Stimulated activated CD4-positive, alpha-beta T cell treated with anti-CD3 and anti-CD28 coated beads, TNF-alpha, amount 100 ng/mL, for 48 hours (primary cell): ENCODE data around the gene FIGNL2.

Experiments used
- DNase-seq, 3 donors: peaks; one replicate each; pipeline ENCODE4 v3.0.0-alpha.2; 2020; ENCODE audit warnings: low read depth in 3 of 3

FIGNL2 gene

DNA sequence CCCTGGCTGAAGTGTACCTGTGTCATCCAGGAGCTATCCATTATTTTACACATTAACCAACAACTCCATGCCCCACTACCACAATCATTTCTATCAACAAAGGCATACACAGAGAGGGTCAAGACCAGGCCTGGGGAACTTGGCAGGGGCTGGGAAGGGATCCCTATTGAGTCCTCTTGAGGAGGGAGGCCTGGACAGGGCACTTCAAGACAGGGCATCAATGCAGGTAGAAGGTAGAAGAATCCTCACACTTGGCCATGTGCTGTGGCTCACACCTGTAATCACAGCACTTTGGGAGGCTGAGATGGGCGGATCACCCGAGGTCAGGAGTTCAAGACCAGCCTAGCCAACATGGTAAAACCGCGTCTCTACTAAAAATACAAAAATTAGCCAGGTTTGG is 26.0 kb upstream of the FIGNL2 start:
- DNase-seq, result no peak

DNA sequence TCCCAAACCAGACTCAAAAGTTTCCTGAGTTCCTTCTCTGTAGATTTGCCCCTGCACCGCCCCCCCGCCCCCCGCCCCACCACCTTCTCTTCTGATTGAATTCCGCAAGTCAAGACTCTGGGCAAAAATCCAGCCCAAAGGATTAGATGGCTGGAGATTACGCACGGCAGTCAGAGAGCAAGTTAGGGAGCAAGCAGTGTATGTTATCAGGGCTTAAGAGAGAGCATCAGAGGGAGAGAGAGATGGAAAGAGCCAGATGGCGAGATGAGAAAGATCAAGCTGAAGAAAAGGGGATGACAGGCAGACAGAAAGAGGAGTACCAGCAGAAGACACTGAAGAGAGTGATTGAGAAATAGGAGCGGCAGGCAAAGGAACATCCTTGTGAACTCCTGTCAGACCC is 25.5 kb upstream of the FIGNL2 start:
- no peak for DNase-seq

- DNase-seq, result no peak
Observed at GRCh38 chr12:51873251-51873994, 24.9 kb upstream of the FIGNL2 start.

DNA sequence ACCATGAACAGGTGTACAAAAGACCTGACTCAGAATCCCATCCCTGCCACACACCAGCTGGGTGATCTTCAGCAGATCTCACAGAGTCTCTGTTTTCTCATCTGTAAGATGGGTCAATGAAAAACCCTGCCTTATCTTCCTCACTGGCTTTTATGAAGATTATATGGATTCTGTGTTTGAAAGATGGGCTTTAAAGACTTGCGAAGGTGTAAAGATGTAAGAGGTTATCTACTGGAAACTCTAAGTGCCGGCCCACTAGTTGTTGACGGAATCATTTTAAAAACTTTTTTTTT is 24.1 kb upstream of the FIGNL2 start:
- no peak for DNase-seq

DNA sequence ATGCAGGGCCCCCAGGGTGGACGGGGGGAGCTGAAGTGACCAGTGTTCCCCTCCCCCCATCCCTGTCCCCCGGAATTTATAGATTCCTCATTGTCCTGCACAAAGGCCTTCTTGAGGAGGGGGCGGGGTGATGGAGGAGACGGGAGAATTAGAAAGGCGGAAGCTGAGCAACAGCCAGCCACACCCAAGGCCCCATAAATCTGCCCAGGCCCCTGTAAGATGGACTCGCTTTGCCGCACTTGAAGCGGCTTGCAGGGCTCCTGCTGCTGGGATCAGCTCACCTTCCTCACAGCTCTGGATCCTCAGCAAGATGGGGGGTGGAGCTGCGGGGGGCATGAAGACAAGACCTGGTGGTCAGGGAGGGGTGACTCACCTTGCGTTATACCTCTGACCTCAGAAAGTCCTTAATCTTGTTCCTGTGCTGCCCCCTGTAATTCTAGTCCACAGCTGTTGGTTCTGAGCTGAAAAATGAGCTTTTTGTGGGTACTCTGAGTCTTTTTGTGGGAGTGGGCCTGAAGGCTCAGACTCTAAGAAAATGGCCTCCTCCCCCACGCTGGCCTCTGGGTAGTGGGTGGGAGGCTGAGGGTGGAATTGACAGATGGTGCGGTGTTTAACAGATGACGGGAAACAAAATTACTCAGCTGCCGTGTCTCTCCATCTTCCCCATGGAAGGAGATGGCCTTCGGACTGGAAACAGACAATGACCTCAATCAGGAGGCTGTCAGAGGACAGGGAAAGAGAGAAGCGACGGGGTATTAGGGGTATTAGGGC is 23.6 kb upstream of the FIGNL2 start:
- DNase-seq, result no peak

- no peak for DNase-seq
Observed at GRCh38 chr12:51871126-51871525, 22.6 kb upstream of the FIGNL2 start.

- DNase-seq, result no peak
Observed at GRCh38 chr12:51870504-51870903, 22.0 kb upstream of the FIGNL2 start.

DNA sequence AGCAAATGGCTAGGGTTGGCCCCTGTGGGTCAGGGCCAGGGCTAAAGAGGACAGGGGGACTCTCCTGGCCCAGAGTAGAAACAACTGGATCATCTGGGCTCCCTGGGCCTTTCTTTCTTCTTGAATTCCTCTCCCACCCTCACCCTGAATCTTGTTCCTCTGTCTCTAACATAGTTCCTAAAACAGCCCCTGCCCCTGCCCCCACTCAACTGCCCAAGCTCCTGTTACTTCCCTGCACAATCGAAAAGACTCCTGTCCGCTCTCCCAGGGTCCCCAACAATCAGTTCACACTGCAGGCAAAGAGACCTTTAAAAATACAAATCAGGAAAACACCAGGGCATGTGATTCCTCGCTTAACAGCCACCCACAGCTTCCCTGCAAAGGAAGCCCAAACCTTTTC is 21.4 kb upstream of the FIGNL2 start:
- DNase-seq, result no peak

GRCh38 chr12:51869496-51869865 is 21.0 kb upstream of the FIGNL2 start:
- DNase-seq, result no peak

DNA sequence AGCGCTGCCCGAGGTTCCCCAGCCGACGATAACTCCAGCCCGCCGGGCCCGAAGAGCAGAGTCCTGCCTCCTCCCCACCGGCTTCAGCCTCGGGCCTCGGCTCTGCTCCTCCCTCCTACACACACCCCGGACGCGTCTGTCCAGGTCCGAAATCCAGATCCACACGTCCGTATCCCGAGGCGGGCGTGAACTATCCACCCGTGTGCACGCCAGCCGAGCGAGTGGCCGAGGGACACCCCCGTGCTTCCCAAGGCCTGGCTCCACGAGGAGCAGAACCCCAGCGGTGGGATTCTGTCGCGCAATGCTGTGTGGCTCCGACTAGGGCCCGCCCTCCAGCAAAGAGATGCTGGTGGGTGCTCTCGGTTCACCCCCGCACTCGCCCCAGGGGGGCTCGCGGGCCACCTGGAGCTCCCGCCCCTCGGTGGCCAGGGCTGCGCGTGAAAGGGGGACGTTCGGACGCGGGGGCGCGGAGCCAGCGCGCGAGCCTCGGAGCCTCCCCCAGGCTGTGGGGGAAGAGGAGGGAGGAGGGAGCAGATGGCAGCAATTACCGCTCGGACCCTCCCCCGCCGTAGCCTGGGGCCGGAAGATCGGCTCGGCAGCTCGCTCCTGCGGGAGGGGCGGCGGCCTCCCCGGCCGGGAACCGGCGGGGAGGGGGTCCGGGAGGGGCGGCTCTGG is 20.4 kb upstream of the FIGNL2 start:
- no peak for DNase-seq

DNA sequence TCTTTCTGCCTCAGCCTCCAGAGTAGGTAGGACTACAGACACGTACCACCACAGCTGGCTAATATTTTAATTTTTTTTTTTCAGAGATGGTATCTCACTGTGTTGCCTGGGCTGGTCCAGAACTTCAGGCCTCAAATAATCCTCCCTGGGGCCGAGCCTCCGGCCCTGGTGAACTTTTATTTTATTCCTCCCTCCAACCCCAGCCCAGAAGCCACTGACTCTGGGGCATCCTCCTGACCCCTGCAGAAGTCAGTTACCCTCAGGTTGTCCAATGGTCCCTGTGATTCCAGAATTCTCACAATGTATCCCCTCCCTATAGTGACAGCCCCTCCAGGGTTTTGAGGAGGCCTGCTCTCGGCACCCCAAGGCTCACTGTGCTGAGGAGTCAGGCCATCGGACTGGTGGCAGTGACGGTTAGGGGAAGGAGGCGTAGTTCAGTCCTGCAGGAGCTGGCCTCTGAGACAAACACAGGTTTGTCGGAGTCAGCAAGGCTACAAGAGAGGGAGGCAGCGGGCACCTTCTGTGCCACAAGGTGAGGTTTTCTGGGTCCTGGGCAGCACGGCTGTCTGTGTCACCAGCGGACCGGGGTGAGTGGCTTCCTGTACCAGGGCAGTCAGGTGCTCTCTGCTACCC is 19.4 kb upstream of the FIGNL2 start:
- DNase-seq, result no peak

GRCh38 chr12:51867371-51867770 is 18.9 kb upstream of the FIGNL2 start:
- no peak for DNase-seq

DNA sequence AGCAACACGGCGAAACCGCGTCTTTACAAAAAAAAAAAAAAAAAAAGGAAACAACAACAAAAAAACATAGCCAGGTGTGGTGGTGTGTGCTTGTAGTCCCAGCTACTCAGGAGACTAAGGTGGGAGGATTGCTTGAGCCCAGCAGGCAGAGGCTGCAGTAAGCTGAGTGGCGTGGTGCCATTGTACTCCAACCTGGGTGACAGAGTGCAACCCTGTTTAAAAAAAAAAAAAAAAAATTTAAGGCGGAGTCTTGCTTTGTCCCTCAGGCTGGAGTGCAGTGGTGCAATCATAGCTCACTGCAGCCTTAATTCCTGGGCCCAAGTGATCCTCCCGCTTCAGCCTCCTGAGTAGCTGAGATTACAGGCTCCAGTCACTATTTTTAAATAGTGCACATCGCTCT is 18.2 kb upstream of the FIGNL2 start:
- DNase-seq, result no peak

GRCh38 chr12:51866324-51866723 is 17.8 kb upstream of the FIGNL2 start:
- DNase-seq, result no peak

DNA sequence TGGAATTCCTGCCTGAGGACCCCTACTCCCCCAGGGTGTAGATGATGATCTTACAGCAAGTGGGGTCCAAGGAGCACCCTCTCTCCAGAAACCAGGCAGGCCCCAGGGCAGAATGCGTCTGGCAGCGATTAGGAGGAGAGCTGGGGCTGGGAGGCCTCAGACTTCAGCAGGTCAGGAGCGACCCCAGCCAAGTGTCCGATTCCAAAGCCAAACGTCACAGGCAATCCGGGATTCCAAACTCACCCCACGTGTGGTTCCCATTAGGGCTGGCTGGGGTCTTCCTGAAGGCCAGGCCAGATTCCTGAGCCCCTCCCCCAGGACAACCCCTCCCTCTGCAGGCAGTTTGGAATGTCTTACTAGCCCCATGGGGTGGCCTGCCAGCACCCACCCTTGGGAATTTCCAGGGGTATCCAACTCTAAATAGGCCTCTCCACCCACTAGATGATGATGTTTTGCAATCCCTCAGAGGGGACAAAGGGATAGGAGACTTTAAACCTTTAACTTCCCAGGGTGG is 17.3 kb upstream of the FIGNL2 start:
- no peak for DNase-seq

DNA sequence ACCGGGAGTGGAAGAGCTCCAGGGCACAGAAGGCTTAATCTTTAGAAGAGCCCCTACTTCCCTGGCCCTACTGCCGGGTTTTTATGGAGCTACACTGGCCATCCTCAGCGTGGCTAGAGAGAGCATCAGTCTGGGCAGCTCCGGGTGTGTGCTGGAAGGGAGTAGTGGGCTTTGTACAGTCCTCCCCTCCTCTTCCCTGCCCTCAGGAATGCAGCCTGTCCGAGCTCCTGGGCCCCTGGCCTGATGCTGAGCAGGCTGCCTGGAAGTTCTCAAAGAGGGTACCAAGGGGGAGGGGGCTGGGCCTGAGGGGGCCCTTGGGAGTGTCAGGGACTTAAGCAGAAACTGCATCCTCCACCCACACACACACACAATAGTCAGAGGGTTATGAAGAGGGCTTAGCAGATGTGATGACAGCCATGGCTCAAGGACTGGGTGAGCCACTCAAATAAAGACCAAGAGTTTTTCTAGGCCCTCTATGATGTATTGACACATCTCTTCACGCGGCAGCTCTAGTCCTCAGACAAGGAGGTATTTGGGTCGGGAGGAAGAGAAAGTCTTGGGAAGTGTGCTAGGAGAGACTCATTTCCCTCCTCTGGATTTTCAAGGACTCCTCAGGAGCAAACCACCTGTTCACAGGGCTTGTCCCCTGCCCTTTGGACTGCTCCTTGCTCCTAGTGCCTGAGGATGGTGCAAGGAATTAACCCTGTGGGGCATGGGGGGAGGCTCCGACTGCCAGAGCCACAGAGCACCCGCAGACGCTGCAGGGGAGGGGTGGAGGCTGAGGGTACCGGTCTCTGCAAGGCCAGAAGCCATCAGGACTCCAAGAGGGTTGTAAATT is 16.5 kb upstream of the FIGNL2 start:
- DNase-seq, result no peak

DNA sequence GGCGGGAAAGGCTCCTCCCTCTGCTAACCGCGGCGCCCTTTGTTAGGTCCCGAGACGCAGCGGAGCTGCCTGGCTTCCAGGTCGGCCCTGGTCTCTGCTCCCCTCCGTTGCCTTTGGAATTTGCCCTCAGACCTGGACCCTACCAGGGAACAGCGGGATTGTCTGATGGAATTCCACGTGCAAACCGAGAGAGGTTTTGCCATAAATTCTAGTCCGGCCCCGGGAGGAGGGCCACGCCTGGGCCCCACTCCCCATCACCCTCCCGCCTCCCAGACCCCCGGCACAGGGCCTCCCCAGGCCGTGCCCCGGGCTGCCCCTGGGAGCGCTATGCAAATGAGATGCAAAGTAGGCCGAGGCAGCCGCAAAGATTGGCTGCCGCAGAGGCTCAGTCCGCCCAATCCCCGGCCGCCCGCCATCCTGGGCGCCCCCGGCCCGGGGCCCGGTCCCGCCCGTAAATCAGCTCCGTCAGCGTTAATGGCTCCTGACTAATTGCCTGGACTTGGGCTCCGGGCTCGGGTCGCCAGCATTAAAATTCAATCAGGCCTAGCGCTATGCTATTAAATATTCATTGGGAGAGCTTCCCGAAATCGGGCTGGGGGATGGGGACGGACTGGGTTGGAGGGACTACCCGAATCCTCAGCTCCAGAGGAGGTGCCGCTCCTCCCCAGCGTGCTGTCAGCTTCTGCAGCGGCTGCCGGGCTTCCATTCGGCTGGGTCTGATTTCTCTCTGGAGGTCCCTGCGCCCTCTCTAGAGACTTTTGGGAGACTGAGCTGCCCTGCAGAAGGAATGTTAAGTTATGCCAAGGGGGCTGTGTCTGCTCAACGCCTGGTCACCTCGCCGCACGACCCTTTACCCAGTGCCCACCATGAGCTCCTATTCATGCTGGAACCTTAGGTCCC is 15.7 kb upstream of the FIGNL2 start:
- DNase-seq, result peak in 1 of 3 donors; percentile 28

GRCh38 chr12:51863363-51863932 is 14.9 kb upstream of the FIGNL2 start:
- DNase-seq, result no peak

- DNase-seq, result no peak
Observed at GRCh38 chr12:51862947-51863346, 14.4 kb upstream of the FIGNL2 start.

DNA sequence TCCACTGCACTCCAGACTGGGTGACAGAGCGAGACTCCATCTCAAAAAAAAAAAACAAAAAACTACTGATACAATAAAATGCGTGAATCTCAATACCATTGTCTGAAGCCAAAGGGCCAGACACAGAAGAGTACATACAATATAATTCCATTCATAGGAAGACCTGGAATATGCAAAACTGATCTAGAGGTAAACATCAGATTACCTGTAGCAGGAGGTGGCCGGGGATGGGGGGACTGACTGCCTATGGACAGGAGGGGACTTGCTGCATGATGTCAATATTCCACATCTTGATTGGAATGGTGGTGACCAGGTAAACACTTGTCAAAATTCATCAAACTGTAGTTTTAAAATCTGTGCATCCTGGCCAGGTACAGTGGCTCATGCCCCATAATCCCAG is 12.5 kb upstream of the FIGNL2 start:
- DNase-seq, result no peak
